ENCODE measurements around the gene TSPOAP1. TPM values are rescaled to one million over a fixed set of nuclear protein-coding genes. Genes with fewer than 3 reads are reported as not detected.

Gene TSPOAP1
- total RNA-seq, 1 donor from 2014 or later: 39.7 TPM

GRCh38 chr17:58351831-58352595, 23.4 kb upstream of the TSPOAP1 start, which contains the start of gene SUPT4H1:
TSS of gene SUPT4H1 (minus strand) at chr17:58352201. CDS start at chr17:58352135, 66 bp downstream.
- Mint-ChIP-seq H3K27ac (ENCODE audit: unreplicated experiment) (peak within 1 kb of the TSS; percentile 100), H3K9me3 (ENCODE audit: unreplicated experiment) (peaks cover 10% of the 10 kb centered on the region), H3K27me3 (ENCODE audit: unreplicated experiment) (peaks cover 9% of the 10 kb centered on the region), H3K36me3 (ENCODE audit: unreplicated experiment) (peaks cover 4% of the 10 kb centered on the region), H3K4me3 (ENCODE audit: unreplicated experiment) (peak within 1 kb of the TSS; percentile 100), H3K4me1 (ENCODE audit: low read depth, unreplicated experiment) (peaks cover 2% of the 10 kb centered on the region)
- DNase-seq: peak; percentile 92
- no peak for TF ChIP-seq CTCF (IDR thresholded peaks at IDR 0.05; ENCODE audit: partially characterized antibody, unreplicated experiment)

GRCh38 chr17:58351182-58351581, 22.6 kb upstream of the TSPOAP1 start:
- Mint-ChIP-seq H3K27me3 (ENCODE audit: unreplicated experiment) (peaks cover 9% of the 10 kb centered on the region), H3K27ac (ENCODE audit: unreplicated experiment) (peak overlapping the region; percentile 100), H3K9me3 (ENCODE audit: unreplicated experiment) (peaks cover 10% of the 10 kb centered on the region), H3K4me3 (ENCODE audit: unreplicated experiment) (peak overlapping the region; percentile 100), H3K36me3 (ENCODE audit: unreplicated experiment) (peaks cover 4% of the 10 kb centered on the region), H3K4me1 (ENCODE audit: low read depth, unreplicated experiment) (peaks cover 2% of the 10 kb centered on the region)
- DNase-seq: no peak
- TF ChIP-seq CTCF (IDR thresholded peaks at IDR 0.05; ENCODE audit: partially characterized antibody, unreplicated experiment): no peak

GRCh38 chr17:58348038-58348437, 19.4 kb upstream of the TSPOAP1 start:
- Mint-ChIP-seq H3K4me3 (ENCODE audit: unreplicated experiment) (no peak overlapping the region), H3K36me3 (ENCODE audit: unreplicated experiment) (peaks cover 4% of the 10 kb centered on the region), H3K27ac (ENCODE audit: unreplicated experiment) (no peak overlapping the region), H3K9me3 (ENCODE audit: unreplicated experiment) (peaks cover 9% of the 10 kb centered on the region), H3K27me3 (ENCODE audit: unreplicated experiment) (peaks cover 8% of the 10 kb centered on the region), H3K4me1 (ENCODE audit: low read depth, unreplicated experiment) (peaks cover under 1% of the 10 kb centered on the region)
- no peak for TF ChIP-seq CTCF (IDR thresholded peaks at IDR 0.05; ENCODE audit: partially characterized antibody, unreplicated experiment)
- no peak for DNase-seq

- no peak overlapping the region for H3K4me3 Mint-ChIP-seq (ENCODE audit: unreplicated experiment)
- no peak for DNase-seq
- H3K27ac Mint-ChIP-seq (ENCODE audit: unreplicated experiment): no peak overlapping the region
- TF ChIP-seq CTCF (IDR thresholded peaks at IDR 0.05; ENCODE audit: partially characterized antibody, unreplicated experiment): no peak
- no peaks in the 10 kb centered on the region for H3K27me3 Mint-ChIP-seq (ENCODE audit: unreplicated experiment)
- H3K9me3 Mint-ChIP-seq (ENCODE audit: unreplicated experiment): peaks cover 3% of the 10 kb centered on the region
- peaks cover 4% of the 10 kb centered on the region for H3K36me3 Mint-ChIP-seq (ENCODE audit: unreplicated experiment)
- H3K4me1 Mint-ChIP-seq (ENCODE audit: low read depth, unreplicated experiment): no peaks in the 10 kb centered on the region
Measured at GRCh38 chr17:58345500-58345899, 16.9 kb upstream of the TSPOAP1 start.

- TF ChIP-seq CTCF (IDR thresholded peaks at IDR 0.05; ENCODE audit: partially characterized antibody, unreplicated experiment): no peak
- peaks cover 3% of the 10 kb centered on the region for H3K9me3 Mint-ChIP-seq (ENCODE audit: unreplicated experiment)
- no peak overlapping the region for H3K4me3 Mint-ChIP-seq (ENCODE audit: unreplicated experiment)
- no peaks in the 10 kb centered on the region for H3K4me1 Mint-ChIP-seq (ENCODE audit: low read depth, unreplicated experiment)
- no peak overlapping the region for H3K27ac Mint-ChIP-seq (ENCODE audit: unreplicated experiment)
- H3K36me3 Mint-ChIP-seq (ENCODE audit: unreplicated experiment): peaks cover 4% of the 10 kb centered on the region
- no peak for DNase-seq
- H3K27me3 Mint-ChIP-seq (ENCODE audit: unreplicated experiment): no peaks in the 10 kb centered on the region
Measured at GRCh38 chr17:58344791-58345157, 16.2 kb upstream of the TSPOAP1 start.

Data from glutamatergic neuron (in vitro differentiated cells).